Measurements from ENCODE around the gene SGSM1.
A peak's percentile ranks its signal among the peaks of the same experiment; 100 is the strongest.

The SGSM1 gene

DNA sequence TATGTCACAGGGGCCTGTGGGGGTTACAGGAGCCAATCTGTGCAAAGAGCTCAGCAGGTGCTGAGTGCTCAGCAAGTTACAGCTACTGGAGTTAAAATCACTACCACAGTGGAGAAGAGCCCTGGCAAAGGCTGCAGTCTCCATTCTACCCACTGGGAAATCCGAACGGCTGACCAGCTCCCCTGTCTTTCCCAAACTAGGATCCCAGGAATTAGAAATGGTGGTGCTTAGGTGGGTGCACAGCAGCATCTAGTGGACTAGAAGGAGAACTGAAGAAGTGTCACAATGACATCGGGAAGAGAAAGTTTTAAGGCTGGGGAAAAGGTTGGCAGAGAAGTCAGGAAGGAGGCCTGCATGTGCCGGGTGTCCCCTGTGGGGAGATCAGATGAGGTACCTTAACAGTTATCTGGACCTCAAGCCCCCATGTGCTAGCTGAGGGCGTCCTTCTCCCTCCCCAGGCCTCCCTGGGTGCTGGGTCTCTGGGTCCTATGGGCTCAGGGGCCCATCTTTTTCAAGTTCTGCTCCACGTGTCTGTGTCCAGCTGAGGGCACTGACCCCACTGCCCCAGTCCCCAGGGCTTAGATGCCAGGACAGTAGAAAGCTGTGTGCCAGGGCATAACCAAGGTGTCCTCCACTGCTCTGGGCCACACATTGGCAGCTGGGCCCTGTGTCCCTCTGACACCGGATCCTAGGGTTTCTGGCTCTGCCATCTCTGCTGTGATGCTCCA, 33.4 kb upstream of the SGSM1 start:
- Histone ChIP-seq H2BK120ac (ENCODE audit: insufficient read depth, low read length, poor library complexity) (no peak overlapping the region), H3K4ac (ENCODE audit: low read depth, low read length) (no peak overlapping the region), H3K27me3 (ENCODE audit: insufficient read depth, low read length) (no peaks in the 10 kb centered on the region), H3K4me1 (ENCODE audit: control insufficient read depth in 1 of 2, insufficient read depth in 2 of 2, low read length in 2 of 2) (peaks cover 6 to 11% of the 10 kb centered on the region in 2 experiments), H3K14ac (ENCODE audit: low read length) (no peak overlapping the region), H2BK12ac (ENCODE audit: low read length) (no peak overlapping the region), H2BK5ac (ENCODE audit: low read depth, low read length, poor library complexity) (no peak overlapping the region), H3K79me1 (ENCODE audit: low read length) (peaks cover 5% of the 10 kb centered on the region), H3K9ac (ENCODE audit: low read length) (no peak overlapping the region), H3K4me3 (ENCODE audit: low read depth, low read length) (no peak overlapping the region), H3K4me2 (ENCODE audit: low read length) (no peak overlapping the region), H3K18ac (ENCODE audit: low read length) (no peak overlapping the region), H3K9me3 (ENCODE audit: insufficient read depth, low read depth, low read length) (no peaks in the 10 kb centered on the region), H4K12ac (ENCODE audit: low read depth, low read length) (no peak overlapping the region), H3K23ac (ENCODE audit: low read length) (no peak overlapping the region), H4K91ac (ENCODE audit: low read depth, low read length) (peak overlapping the region; percentile 0), H3K36me3 (ENCODE audit: control insufficient read depth in 1 of 2, insufficient read depth in 2 of 2, low read length in 2 of 2) (no peaks in the 10 kb centered on the region), H2AFZ (ENCODE audit: insufficient read depth, low read length, poor library complexity) (no peak overlapping the region), H3K27ac (ENCODE audit: low read depth, low read length) (no peak overlapping the region), H2AK5ac (ENCODE audit: low read length) (no peak overlapping the region), H4K8ac (ENCODE audit: low read depth, low read length) (no peak overlapping the region), H3K79me2 (ENCODE audit: control insufficient read depth, insufficient read depth, low read length, poor library complexity) (no peaks in the 10 kb centered on the region)
- DNase-seq = no peak
- WGBS (ENCODE audit: extremely low coverage, insufficient coverage, insufficient read length) = no CpG with 5 or more reads among the region's 7 CpGs

DNA sequence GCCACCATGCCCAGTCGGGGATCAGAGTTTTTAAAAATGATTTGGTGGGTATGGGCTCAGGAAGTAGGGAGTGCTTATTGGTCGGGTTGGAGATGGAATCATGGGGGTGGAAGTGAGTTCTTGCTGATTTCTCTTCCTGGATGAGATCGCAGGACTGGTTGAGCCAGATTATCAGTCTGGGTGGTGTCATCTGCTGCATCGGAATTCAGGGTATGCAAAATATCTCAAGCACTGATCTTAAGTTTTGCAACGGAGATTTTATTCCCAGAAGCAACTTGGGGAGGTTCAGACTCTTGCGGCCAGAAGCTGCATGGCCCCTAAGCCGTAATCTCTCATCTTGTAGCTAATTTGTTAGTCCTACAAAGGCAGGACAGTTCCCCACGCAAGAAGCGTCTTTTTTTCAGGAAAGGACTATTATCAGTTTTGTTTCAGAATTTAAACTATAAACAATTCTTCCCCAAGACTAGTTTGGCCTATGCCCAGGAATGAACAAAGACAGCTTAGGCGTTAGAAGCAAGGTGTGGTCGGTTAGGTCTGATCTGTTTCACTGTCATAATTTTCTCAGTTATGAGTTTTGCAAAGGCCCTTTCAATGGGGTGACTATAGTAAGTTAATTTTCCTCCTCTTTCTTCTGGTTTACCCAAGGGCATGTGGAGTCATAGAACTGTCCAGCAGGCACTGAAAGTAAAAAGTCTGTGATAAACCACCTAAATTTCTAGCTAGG, 30.1 kb upstream of the SGSM1 start:
- peak; percentile 82 to 94 for DNase-seq
- Histone ChIP-seq H3K27ac (ENCODE audit: low read depth, low read length) (peak overlapping the region; percentile 79), H3K9me3 (ENCODE audit: insufficient read depth, low read depth, low read length) (no peaks in the 10 kb centered on the region)

DNA sequence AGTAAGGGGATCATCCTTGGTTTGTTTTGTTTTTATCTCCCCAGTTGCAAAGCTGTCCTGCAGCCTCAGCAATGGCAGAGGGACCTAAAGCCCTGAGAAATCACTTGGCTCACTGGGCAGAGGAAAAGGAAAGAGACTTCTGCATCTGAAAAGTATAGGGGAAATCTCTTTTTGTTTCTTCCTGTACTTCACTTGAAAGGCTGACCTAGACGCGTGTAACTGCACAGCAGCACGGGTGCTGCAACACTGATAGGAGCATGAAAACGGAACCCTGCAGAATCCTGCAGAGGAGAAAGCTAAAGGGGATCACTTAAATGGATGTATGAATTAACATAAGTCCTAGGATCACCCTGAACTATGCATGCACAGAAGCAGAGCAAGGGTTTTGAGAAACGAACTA, 29.5 kb upstream of the SGSM1 start:
- WGBS (ENCODE audit: extremely low coverage, insufficient coverage, insufficient read length) = no CpG with 5 or more reads among the region's 5 CpGs
- Histone ChIP-seq H3K27ac (ENCODE audit: low read depth, low read length) (peak overlapping the region; percentile 79), H3K36me3 (ENCODE audit: control insufficient read depth in 1 of 2, insufficient read depth in 2 of 2, low read length in 2 of 2) (no peaks in the 10 kb centered on the region), H3K14ac (ENCODE audit: low read length) (no peak overlapping the region), H3K18ac (ENCODE audit: low read length) (no peak overlapping the region), H2AK5ac (ENCODE audit: low read length) (no peak overlapping the region), H4K12ac (ENCODE audit: low read depth, low read length) (no peak overlapping the region), H3K4me1 (ENCODE audit: control insufficient read depth in 1 of 2, insufficient read depth in 2 of 2, low read length in 2 of 2) (peaks cover 6 to 11% of the 10 kb centered on the region in 2 experiments), H3K9me3 (ENCODE audit: insufficient read depth, low read depth, low read length) (no peaks in the 10 kb centered on the region), H3K79me2 (ENCODE audit: control insufficient read depth, insufficient read depth, low read length, poor library complexity) (no peaks in the 10 kb centered on the region), H3K9ac (ENCODE audit: low read length) (no peak overlapping the region), H2AFZ (ENCODE audit: insufficient read depth, low read length, poor library complexity) (no peak overlapping the region), H2BK12ac (ENCODE audit: low read length) (no peak overlapping the region), H3K4me3 (ENCODE audit: low read depth, low read length) (no peak overlapping the region), H3K4me2 (ENCODE audit: low read length) (peak overlapping the region; percentile 39), H4K91ac (ENCODE audit: low read depth, low read length) (no peak overlapping the region), H3K23ac (ENCODE audit: low read length) (no peak overlapping the region), H3K79me1 (ENCODE audit: low read length) (peaks cover 5% of the 10 kb centered on the region), H4K8ac (ENCODE audit: low read depth, low read length) (no peak overlapping the region), H3K27me3 (ENCODE audit: insufficient read depth, low read length) (no peaks in the 10 kb centered on the region), H2BK120ac (ENCODE audit: insufficient read depth, low read length, poor library complexity) (no peak overlapping the region), H3K4ac (ENCODE audit: low read depth, low read length) (no peak overlapping the region), H2BK5ac (ENCODE audit: low read depth, low read length, poor library complexity) (no peak overlapping the region)
- DNase-seq = no peak

More for the DNA sequence above, 30.1 kb upstream of the SGSM1 start:
- no peak overlapping the region for H2BK120ac ChIP-seq (ENCODE audit: insufficient read depth, low read length, poor library complexity)
- H3K79me1 ChIP-seq (ENCODE audit: low read length) = peaks cover 5% of the 10 kb centered on the region
- H2AK5ac ChIP-seq (ENCODE audit: low read length) = no peak overlapping the region
- H3K79me2 ChIP-seq (ENCODE audit: control insufficient read depth, insufficient read depth, low read length, poor library complexity) = no peaks in the 10 kb centered on the region
- H3K4me3 ChIP-seq (ENCODE audit: low read depth, low read length) = no peak overlapping the region
- no peak overlapping the region for H2AFZ ChIP-seq (ENCODE audit: insufficient read depth, low read length, poor library complexity)
- H4K91ac ChIP-seq (ENCODE audit: low read depth, low read length) = peak overlapping the region; percentile 8
- no peak overlapping the region for H3K9ac ChIP-seq (ENCODE audit: low read length)
- H3K4me1 ChIP-seq (ENCODE audit: control insufficient read depth in 1 of 2, insufficient read depth in 2 of 2, low read length in 2 of 2) = peaks cover 6 to 11% of the 10 kb centered on the region in 2 experiments
- no peak overlapping the region for H3K18ac ChIP-seq (ENCODE audit: low read length)
- no peaks in the 10 kb centered on the region for H3K27me3 ChIP-seq (ENCODE audit: insufficient read depth, low read length)
- no peak overlapping the region for H4K12ac ChIP-seq (ENCODE audit: low read depth, low read length)
- H3K14ac ChIP-seq (ENCODE audit: low read length) = peak overlapping the region; percentile 5
- H4K8ac ChIP-seq (ENCODE audit: low read depth, low read length) = no peak overlapping the region
- H2BK5ac ChIP-seq (ENCODE audit: low read depth, low read length, poor library complexity) = peak overlapping the region; percentile 2
- no peak overlapping the region for H2BK12ac ChIP-seq (ENCODE audit: low read length)
- WGBS (ENCODE audit: extremely low coverage, insufficient coverage, insufficient read length) = no CpG with 5 or more reads among the region's 11 CpGs
- H3K4ac ChIP-seq (ENCODE audit: low read depth, low read length) = no peak overlapping the region
- H3K36me3 ChIP-seq (ENCODE audit: control insufficient read depth in 1 of 2, insufficient read depth in 2 of 2, low read length in 2 of 2) = no peaks in the 10 kb centered on the region
- peak overlapping the region; percentile 39 for H3K4me2 ChIP-seq (ENCODE audit: low read length)
- no peak overlapping the region for H3K23ac ChIP-seq (ENCODE audit: low read length)

DNA sequence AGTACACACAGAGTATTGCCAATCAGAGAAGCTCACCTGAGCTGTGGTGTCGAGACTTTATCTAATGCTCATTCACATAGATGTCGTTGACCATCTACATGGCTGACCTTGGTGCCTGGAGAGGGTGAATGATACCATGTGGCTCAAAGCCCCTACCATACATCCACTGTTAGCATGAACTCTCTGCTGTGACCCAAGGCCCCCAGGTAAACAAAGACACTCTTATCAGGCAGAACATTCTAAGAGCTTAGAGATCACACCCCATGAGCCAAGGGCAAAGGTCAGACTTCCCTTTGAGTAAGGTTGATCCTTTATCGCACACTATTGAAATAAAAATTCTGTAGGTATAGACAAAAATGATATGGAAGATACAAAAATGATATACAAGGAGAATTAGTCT, 16.5 kb upstream of the SGSM1 start:
- Histone ChIP-seq H3K4me3 (ENCODE audit: low read depth, low read length) (no peak overlapping the region), H2AFZ (ENCODE audit: insufficient read depth, low read length, poor library complexity) (no peak overlapping the region), H3K18ac (ENCODE audit: low read length) (no peak overlapping the region), H3K27ac (ENCODE audit: low read depth, low read length) (no peak overlapping the region), H2BK12ac (ENCODE audit: low read length) (no peak overlapping the region), H2AK5ac (ENCODE audit: low read length) (no peak overlapping the region), H3K4me2 (ENCODE audit: low read length) (no peak overlapping the region), H2BK120ac (ENCODE audit: insufficient read depth, low read length, poor library complexity) (no peak overlapping the region), H3K9ac (ENCODE audit: low read length) (no peak overlapping the region), H3K4me1 (ENCODE audit: control insufficient read depth in 1 of 2, insufficient read depth in 2 of 2, low read length in 2 of 2) (no peaks in the 10 kb centered on the region), H3K9me3 (ENCODE audit: insufficient read depth, low read depth, low read length) (no peaks in the 10 kb centered on the region), H3K14ac (ENCODE audit: low read length) (no peak overlapping the region), H4K8ac (ENCODE audit: low read depth, low read length) (no peak overlapping the region), H3K4ac (ENCODE audit: low read depth, low read length) (no peak overlapping the region), H2BK5ac (ENCODE audit: low read depth, low read length, poor library complexity) (no peak overlapping the region), H4K91ac (ENCODE audit: low read depth, low read length) (no peak overlapping the region), H4K12ac (ENCODE audit: low read depth, low read length) (no peak overlapping the region), H3K23ac (ENCODE audit: low read length) (no peak overlapping the region), H3K79me2 (ENCODE audit: control insufficient read depth, insufficient read depth, low read length, poor library complexity) (no peaks in the 10 kb centered on the region), H3K79me1 (ENCODE audit: low read length) (no peaks in the 10 kb centered on the region), H3K27me3 (ENCODE audit: insufficient read depth, low read length) (no peaks in the 10 kb centered on the region), H3K36me3 (ENCODE audit: control insufficient read depth in 1 of 2, insufficient read depth in 2 of 2, low read length in 2 of 2) (no peaks in the 10 kb centered on the region)
- no CpG with 5 or more reads among the region's 3 CpGs for WGBS (ENCODE audit: extremely low coverage, insufficient coverage, insufficient read length)
- DNase-seq = no peak

All from trophoblast cell (in vitro differentiated cells and primary cell).